Hepatic stellate cell (primary cell): ENCODE results near the gene RIPK1.

ENCODE experiments used
- DNase-seq: peaks from one replicate; pipeline ENCODE4 v3.0.0; 2011; ENCODE audit warnings: low spot score

Gene RIPK1

DNA sequence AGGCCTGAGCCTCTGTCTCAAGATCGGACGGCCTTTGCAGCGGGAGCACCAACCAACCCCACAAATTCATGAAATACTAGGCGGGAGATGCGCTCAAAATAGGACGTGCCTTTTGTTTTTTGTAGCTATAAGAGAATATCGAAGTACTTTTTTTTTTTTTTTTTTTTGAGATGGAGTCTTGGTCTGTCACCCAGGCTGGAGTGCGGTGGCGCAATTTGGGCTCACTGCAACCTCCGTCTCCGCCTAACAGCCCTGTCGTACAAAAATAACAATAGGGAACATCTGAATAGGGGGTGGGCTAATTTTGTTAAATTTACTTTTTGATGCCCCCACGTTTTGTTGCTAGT, 94.9 kb downstream of the RIPK1 start:
- DNase-seq: no peak

DNA sequence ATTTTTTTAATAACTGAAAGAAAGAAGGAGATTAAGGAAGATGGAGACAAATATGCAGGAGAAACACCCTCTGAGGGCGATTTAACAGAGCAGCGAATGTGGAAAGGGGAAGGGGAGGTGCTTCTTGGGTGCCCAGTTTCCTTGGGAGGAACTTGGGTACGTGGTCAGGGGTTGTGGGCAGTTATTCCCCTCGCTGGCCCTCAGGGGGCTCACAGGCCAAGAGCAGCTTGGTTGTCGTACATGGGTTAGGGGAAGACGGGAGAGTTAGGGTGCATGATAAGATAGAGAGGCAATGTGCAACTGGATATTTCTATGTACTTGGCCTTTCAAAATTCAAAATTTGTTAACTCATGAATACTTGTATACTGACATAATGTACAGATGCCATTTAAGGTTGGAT, 96.1 kb downstream of the RIPK1 start:
- no peak for DNase-seq
